IMR-90 (cell line): Measurements from ENCODE around the gene IGF2.

ENCODE experiments used
- CEBPB ChIP-seq: IDR thresholded peaks from 2 replicates; pipeline ENCODE4 v1.6.1; 2012; ENCODE audit warnings: low read depth, low read length, improper control_type of control experiment
- CHD1 ChIP-seq: IDR thresholded peaks from 2 replicates; pipeline ENCODE4 v1.6.1; 2012; ENCODE audit warnings: low read depth, low read length, improper control_type of control experiment
- CTCF ChIP-seq: conservative IDR thresholded peaks from 2 replicates; pipeline ENCODE4 v1.5.1; 2012; ENCODE audit warnings: mild to moderate bottlenecking, low read depth, low read length, improper control_type of control experiment
- NFE2L2 ChIP-seq: fragments of 150-350 bp; IDR thresholded peaks from 2 replicates; pipeline ENCODE4 v1.6.1; 2016; ENCODE audit warnings: low read depth, mild to moderate bottlenecking, low read length
- USF2 ChIP-seq: fragments of 150-350 bp; IDR thresholded peaks from 2 replicates; pipeline ENCODE4 v1.6.1; 2017; ENCODE audit warnings: mild to moderate bottlenecking, antibody characterized with exemption, low read length, low read depth

- TF ChIP-seq CEBPB (no peak), CTCF (no peak), NFE2L2 (no peak), USF2 (no peak), CHD1 (no peak)
Observed at GRCh38 chr11:2167141-2168045, 28.2 kb upstream of the IGF2 start.
